Naive B cell (primary cell): Measurements from ENCODE around the gene XRN2. TPM values are rescaled to one million over a fixed set of nuclear protein-coding genes. Genes with fewer than 3 reads are reported as not detected.

ENCODE experiments used
- ATAC-seq, 2 donors: fragments of 150-1000 bp; cut with Tn5 transposase; 2 replicates each; pipeline ENCODE4 v1.10.0; 2021; ENCODE audit warnings: low read depth in 2 of 2, mild to moderate bottlenecking in 2 of 2, moderate library complexity in 2 of 2
- DNase-seq: peaks from one replicate; pipeline ENCODE4 v3.0.0; 2022
- H3K27ac Mint-ChIP-seq, 6 donors: one replicate each; pipeline ENCODE4 v1.8.0; 2020 to 2022; ENCODE audit warnings: mild to moderate bottlenecking in 6 of 6, mixed read lengths in 6 of 6, moderate library complexity in 5 of 6, inconsistent platforms in 2 of 6
- H3K27me3 Mint-ChIP-seq, 3 donors: one replicate each; pipeline ENCODE4 v1.8.0; 2021 to 2022; ENCODE audit warnings: mixed read lengths in 3 of 3, mild to moderate bottlenecking in 1 of 3
- H3K36me3 Mint-ChIP-seq, 2 donors: one replicate each; pipeline ENCODE4 v1.8.0; 2020 to 2022; ENCODE audit warnings: mixed read lengths in 2 of 2, inconsistent platforms in 1 of 2, mild to moderate bottlenecking in 1 of 2
- H3K4me1 Mint-ChIP-seq, 3 donors: one replicate each; pipeline ENCODE4 v1.8.0; 2020 to 2022; ENCODE audit warnings: mixed read lengths in 3 of 3, inconsistent platforms in 1 of 3, mild to moderate bottlenecking in 1 of 3, moderate library complexity in 1 of 3
- H3K4me3 Mint-ChIP-seq, 8 donors: one replicate each; pipeline ENCODE4 v1.8.0; 2020 to 2022; ENCODE audit warnings: mild to moderate bottlenecking in 8 of 8, mixed read lengths in 8 of 8, moderate library complexity in 8 of 8, inconsistent platforms in 2 of 8
- H3K9me3 Mint-ChIP-seq, 7 donors: one replicate each; pipeline ENCODE4 v1.8.0; 2020 to 2022; ENCODE audit warnings: mixed read lengths in 7 of 7, mild to moderate bottlenecking in 5 of 7, inconsistent platforms in 2 of 7, moderate library complexity in 1 of 7
- polyA plus RNA-seq, 6 donors: library from polyadenylated mRNA; unstranded; fragments of 300-500 nt; fragmentation: Illumina TruSeq; gene quantifications; one replicate each; pipeline ENCODE4 v1.2.3, GENCODE V29; 2021; ENCODE audit warnings: low read depth in 6 of 6

XRN2 gene
- polyA plus RNA-seq, 6 donors from 2014 or later = 41.5 to 59.4 (median 55.9) TPM

DNA sequence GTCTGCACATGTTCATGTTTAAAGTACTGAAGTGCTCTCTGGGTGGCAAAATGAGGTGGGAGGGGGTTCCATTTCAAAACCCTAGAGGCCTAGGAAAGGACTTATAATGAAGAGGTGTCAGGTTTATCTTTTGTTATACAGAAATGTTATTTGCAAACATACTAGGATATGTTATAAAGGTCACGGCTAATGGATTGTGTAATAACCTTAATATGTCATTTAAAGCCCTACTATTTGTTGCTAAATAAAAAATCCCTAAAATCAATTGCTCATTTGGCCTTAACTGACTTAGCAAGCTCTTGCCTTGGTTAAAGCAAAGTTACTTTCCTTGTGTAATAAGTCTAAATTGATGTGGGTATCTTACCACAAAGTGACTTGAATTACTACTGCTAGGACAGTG is 85.4 kb downstream of the XRN2 start:
- DNase-seq (no peak), ATAC-seq (no peak)
- Mint-ChIP-seq H3K27ac (no peak overlapping the region), H3K4me3 (no peak overlapping the region), H3K36me3 (peaks cover 8 to 33% of the 10 kb centered on the region in 2 donors), H3K9me3 (peaks cover 0 to 5% (median 0%) of the 10 kb centered on the region in 7 donors), H3K27me3 (peaks cover 20 to 28% (median 26%) of the 10 kb centered on the region in 3 donors), H3K4me1 (peaks cover 9 to 17% (median 11%) of the 10 kb centered on the region in 3 donors)

DNA sequence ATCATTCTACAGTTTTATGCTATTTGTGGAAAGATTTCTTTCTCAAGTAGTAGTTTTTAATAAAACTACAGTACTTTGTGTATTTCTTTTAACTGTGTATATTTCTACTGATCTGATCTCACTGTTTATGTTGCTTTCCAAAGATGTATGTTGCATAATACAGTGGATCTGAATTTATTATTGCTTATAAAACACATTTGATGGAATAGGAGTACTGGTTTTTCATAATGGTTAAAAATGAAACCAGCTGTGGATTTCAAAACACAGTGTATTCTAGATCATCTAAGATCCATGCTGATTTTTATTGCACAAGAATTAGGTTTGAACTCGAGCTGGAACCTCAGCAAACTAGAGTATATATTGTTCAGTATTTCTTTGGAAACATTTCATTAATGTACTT is 86.2 kb downstream of the XRN2 start:
- Mint-ChIP-seq H3K27ac (no peak overlapping the region), H3K27me3 (peaks cover 21 to 29% (median 27%) of the 10 kb centered on the region in 3 donors), H3K9me3 (peaks cover 0 to 6% (median 3%) of the 10 kb centered on the region in 7 donors), H3K36me3 (peaks cover 8 to 28% of the 10 kb centered on the region in 2 donors), H3K4me3 (no peak overlapping the region), H3K4me1 (peaks cover 9 to 17% (median 11%) of the 10 kb centered on the region in 3 donors)
- ATAC-seq (no peak), DNase-seq (no peak)

DNA sequence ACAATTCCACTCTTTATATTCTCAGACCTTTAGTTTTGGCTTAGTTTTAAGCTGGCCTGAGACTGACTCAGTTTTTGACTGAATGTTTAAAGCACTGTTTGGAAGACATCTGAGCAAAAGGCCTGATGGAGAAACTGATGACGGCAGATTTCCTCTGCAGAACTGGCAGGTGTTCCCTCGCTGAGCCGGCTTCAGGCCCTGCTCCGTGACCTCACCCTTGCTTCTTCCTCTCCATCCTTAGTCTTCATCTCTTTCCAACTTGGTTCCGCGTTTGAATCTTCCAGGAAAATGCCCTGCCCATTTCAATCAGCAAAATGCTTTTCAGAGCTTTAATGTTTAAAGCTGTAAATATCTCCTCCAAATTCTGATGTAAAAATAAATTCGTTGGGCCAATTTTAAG is 87.6 kb downstream of the XRN2 start:
- peaks cover 30 to 37% (median 34%) of the 10 kb centered on the region in 3 donors for H3K27me3 Mint-ChIP-seq
- H3K4me3 Mint-ChIP-seq = no peak overlapping the region
- H3K27ac Mint-ChIP-seq = no peak overlapping the region
- H3K36me3 Mint-ChIP-seq = peaks cover 8 to 28% of the 10 kb centered on the region in 2 donors
- peaks cover 0 to 13% (median 3%) of the 10 kb centered on the region in 7 donors for H3K9me3 Mint-ChIP-seq
- DNase-seq = no peak
- peaks cover 9 to 22% (median 11%) of the 10 kb centered on the region in 3 donors for H3K4me1 Mint-ChIP-seq
- ATAC-seq = no peak

DNA sequence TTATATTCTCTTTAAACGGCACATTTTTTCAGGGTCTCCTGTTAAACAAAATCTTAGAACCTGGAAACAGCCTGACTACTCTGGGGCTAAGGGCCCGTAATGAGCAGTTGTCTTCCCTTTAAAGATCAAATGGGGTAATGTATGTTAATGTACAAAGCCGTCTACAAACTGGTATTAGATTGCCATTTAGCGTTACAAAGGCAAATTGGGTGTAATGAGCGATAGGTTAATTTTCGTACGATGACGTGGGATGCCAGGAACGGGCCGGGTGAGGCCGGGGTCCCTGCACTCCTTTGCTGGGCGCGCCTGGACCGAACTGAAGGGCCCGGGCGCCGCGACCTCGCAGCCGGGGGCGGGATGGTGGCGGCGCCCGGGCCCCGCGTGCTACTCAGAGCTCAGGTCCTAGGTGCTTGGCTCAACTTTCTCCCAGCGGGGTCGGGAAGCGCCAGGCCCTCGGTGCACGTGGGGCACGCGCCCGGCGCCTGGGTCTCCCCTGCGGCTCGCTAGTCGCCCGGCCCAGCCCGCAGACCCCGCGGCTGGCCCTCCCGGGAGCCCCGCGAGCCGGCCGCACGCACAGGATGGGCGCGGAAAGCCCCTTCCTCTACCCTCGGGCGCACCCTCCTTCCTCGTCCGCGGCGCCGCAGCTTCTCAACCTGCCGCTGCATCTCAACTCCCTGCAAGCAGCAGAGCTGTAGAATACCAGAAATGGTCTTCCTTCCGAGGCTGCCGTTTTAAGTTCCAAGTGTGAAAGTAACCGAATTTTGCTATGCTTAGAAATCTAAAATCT is 88.2 kb downstream of the XRN2 start:
- DNase-seq (no peak), ATAC-seq (peak; percentile 37 to 47)
- Mint-ChIP-seq H3K27ac (peak overlapping the region in 3 of 6 donors; percentile 34 to 59 (median 58)), H3K27me3 (peaks cover 30 to 37% (median 34%) of the 10 kb centered on the region in 3 donors), H3K9me3 (peaks cover 0 to 13% (median 3%) of the 10 kb centered on the region in 7 donors), H3K4me3 (peak overlapping the region in 4 of 8 donors; percentile 18 to 45 (median 34)), H3K36me3 (peaks cover 8 to 27% of the 10 kb centered on the region in 2 donors), H3K4me1 (peaks cover 9 to 22% (median 11%) of the 10 kb centered on the region in 3 donors)

DNA sequence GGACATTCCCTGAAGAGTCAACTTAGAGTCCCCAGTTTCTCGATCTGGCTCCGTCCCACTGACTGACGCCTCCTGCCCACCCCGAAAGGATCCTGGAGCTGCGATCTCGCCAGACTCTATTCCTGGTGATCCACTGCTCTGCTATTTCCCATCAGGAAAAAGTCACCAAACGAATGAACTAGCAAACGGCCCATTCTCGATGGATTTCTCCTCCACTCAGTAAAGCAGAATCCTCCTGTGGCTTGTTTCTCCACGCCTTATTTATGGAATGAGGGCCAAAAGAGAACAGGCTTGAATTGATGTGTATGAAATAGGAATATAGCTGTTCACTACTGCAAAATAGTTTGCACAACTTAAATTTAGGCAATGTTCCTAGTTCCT is 88.8 kb downstream of the XRN2 start:
- no peak for ATAC-seq
- Mint-ChIP-seq H3K36me3 (peaks cover 8 to 21% of the 10 kb centered on the region in 2 donors), H3K27me3 (peaks cover 30 to 37% (median 34%) of the 10 kb centered on the region in 3 donors), H3K4me1 (peaks cover 9 to 22% (median 11%) of the 10 kb centered on the region in 3 donors), H3K4me3 (peak overlapping the region in 5 of 8 donors; percentile 13 to 42 (median 32)), H3K9me3 (peaks cover 0 to 13% (median 3%) of the 10 kb centered on the region in 7 donors), H3K27ac (peak overlapping the region in 3 of 6 donors; percentile 29 to 58 (median 34))
- DNase-seq = no peak

DNA sequence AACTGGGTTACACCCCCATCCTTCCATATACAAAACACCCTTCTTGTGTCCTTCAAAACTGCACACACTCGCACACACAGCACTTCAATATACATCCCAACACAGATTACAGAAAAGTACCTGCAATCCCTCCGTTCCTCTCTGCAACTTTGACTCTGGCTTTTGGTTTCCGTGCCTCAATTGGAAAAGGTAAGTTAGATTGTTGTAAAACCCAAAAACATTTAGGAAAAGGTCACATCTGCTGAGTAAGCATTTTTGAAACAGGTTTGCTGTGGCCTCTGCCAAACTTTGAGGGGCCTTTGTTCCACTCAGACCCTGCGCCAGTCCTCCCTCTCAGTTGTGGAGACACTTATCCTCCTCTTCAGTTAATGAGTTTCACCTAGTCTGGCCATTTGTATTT is 90.0 kb downstream of the XRN2 start:
- H3K27me3 Mint-ChIP-seq = peaks cover 34 to 44% (median 43%) of the 10 kb centered on the region in 3 donors
- H3K27ac Mint-ChIP-seq = no peak overlapping the region
- peak overlapping the region in 1 of 8 donors; percentile 8 for H3K4me3 Mint-ChIP-seq
- no peak for DNase-seq
- ATAC-seq = no peak
- peaks cover 9 to 24% (median 15%) of the 10 kb centered on the region in 3 donors for H3K4me1 Mint-ChIP-seq
- peaks cover 0 to 13% (median 3%) of the 10 kb centered on the region in 7 donors for H3K9me3 Mint-ChIP-seq
- peaks cover 8 to 12% of the 10 kb centered on the region in 2 donors for H3K36me3 Mint-ChIP-seq

DNA sequence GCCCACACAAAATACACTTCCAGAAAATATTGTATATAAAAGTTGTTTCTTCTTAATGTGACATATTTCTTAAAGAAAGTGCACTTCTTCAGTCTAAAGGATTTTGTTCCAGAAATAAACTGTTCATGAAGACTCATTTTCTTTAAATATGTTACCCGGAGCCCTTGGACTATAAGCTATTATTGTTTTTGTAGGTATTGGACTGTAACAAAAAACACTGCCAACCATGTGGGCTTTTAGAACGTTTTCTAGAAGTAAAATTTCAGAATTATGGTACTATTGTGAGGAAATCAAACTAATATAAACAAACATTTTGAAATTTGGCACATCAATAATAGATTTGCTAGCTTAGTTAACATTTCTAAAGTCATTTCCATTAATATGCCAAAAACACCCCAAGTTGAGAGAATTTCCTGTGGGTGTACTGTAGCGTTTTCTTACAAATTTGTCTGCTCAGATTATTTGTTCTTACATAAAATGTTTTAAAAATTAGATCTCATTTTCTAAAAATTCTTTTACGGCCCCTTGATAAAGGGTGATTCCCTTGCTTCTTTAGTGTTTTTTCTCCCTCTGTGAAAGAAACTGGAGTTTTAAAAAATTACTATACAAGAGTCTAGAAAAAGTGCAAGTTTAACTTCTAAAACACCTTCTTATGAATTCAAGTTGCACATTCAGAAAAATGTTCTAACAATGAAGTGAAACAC is 90.8 kb downstream of the XRN2 start:
- H3K36me3 Mint-ChIP-seq = peaks cover 8 to 12% of the 10 kb centered on the region in 2 donors
- peaks cover 0 to 13% (median 6%) of the 10 kb centered on the region in 7 donors for H3K9me3 Mint-ChIP-seq
- no peak for DNase-seq
- no peak overlapping the region for H3K27ac Mint-ChIP-seq
- peaks cover 9 to 24% (median 15%) of the 10 kb centered on the region in 3 donors for H3K4me1 Mint-ChIP-seq
- no peak for ATAC-seq
- H3K4me3 Mint-ChIP-seq = no peak overlapping the region
- H3K27me3 Mint-ChIP-seq = peaks cover 42 to 52% (median 51%) of the 10 kb centered on the region in 3 donors

DNA sequence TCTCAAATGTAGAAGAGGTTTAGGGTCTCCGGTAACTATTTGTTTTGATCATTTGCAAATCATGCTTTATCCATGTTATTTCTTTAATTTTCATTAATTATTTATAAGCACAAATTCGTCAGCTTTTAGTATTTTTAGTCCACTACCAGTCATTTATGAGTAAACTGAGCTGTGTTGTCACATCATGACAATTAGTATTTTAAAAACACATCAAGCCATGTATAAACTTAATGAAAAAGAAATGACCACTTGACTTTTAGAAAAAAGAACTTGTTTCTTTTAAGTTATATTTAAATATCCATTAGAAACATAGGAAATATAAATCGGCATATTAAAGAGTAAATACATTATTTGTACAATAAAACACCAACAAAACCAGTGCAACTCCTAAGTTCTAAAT is 91.4 kb downstream of the XRN2 start:
- peaks cover 9 to 24% (median 15%) of the 10 kb centered on the region in 3 donors for H3K4me1 Mint-ChIP-seq
- peaks cover 0 to 13% (median 6%) of the 10 kb centered on the region in 7 donors for H3K9me3 Mint-ChIP-seq
- DNase-seq = no peak
- peaks cover 8 to 12% of the 10 kb centered on the region in 2 donors for H3K36me3 Mint-ChIP-seq
- peaks cover 48 to 52% (median 52%) of the 10 kb centered on the region in 3 donors for H3K27me3 Mint-ChIP-seq
- ATAC-seq = no peak
- H3K27ac Mint-ChIP-seq = no peak overlapping the region
- H3K4me3 Mint-ChIP-seq = peak overlapping the region in 1 of 8 donors; percentile 46

DNA sequence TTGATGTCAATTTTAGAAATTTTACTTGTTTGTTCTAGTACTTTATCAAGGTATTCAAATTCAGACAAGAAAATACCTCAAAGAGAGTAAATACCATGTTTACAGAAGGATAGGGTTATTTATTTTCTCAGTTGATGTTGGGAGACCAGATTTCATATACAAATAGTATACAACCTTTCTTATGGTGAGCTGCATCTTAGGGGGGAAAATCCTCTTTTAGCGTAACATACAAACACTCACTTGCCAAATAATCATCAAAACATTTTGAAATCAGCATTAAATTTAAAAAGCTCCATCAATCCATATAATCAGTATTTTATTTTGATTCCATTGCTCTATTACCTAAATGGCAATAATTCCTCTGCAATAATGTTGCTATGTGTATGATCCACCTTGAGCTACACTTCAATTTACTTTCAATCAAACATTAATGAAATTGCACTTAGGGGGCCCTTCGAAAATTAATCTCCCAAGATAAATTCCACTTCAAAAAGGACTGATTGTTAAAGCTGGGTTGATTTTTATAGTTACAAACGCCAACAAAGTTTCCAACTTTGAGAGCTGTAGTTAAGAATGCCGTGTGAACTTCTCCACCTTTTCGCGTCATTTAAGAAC is 92.0 kb downstream of the XRN2 start:
- peaks cover 9 to 24% (median 15%) of the 10 kb centered on the region in 3 donors for H3K4me1 Mint-ChIP-seq
- peak overlapping the region in 7 of 8 donors; percentile 43 to 80 (median 77) for H3K4me3 Mint-ChIP-seq
- H3K9me3 Mint-ChIP-seq = peaks cover 0 to 13% (median 6%) of the 10 kb centered on the region in 7 donors
- H3K27ac Mint-ChIP-seq = peak overlapping the region in 2 of 6 donors; percentile 52 to 85
- peaks cover 52 to 53% (median 52%) of the 10 kb centered on the region in 3 donors for H3K27me3 Mint-ChIP-seq
- no peak for ATAC-seq
- H3K36me3 Mint-ChIP-seq = peaks cover 8 to 10% of the 10 kb centered on the region in 2 donors
- no peak for DNase-seq

DNA sequence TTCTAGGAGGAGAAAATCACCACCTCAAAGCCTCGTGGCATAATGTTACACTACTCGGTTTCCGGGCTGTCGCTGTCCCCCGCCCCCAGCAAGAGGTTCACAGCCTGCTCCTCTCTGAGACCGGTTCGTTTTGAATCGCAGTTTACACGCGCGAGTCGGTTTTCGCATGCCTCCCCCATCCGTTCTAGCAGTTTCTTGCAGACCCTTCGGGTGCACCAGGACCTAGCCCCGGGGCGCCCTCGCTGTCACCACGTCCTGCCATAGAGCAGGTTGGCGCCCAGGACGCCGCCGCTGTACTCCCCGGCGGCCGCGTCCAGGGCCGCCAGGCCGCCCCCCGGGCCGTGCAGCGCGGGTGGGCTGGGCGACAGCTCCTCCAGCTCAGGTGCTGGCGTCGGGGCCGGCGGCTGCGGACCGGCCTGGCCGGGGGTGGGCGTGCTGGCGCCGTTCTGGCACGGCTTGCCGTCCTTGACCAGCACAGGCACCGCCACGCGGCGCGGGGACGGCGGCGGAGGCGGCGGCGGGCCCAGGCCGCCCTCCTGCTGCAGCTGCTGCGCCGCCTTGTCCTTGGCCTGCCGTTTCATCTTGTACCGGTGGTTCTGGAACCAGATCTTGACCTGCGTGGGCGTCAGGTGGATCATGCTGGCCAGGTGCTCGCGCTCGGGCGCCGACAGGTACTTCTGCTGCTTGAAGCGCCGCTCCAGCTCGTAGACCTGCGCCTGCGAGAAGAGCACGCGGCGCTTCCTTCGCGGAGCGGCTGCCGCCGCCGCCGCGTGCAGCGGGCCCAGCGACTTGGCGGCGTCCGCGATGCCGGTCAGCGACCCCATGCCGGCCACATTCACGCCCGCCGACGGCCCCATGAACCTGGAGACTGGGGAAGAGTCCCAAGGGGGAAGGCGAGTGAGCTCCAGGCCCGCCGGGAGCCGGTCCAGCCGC is 92.8 kb downstream of the XRN2 start:
- ATAC-seq (peak; percentile 28 to 46), DNase-seq (peak; percentile 11)
- peaks cover 55 to 61% (median 56%) of the 10 kb centered on the region in 3 donors for H3K27me3 Mint-ChIP-seq
- H3K27ac Mint-ChIP-seq = peak overlapping the region in 2 of 6 donors; percentile 52 to 85
- peaks cover 9 to 20% (median 15%) of the 10 kb centered on the region in 3 donors for H3K4me1 Mint-ChIP-seq
- peaks cover 3 to 8% of the 10 kb centered on the region in 2 donors for H3K36me3 Mint-ChIP-seq
- H3K9me3 Mint-ChIP-seq = peaks cover 0 to 13% (median 6%) of the 10 kb centered on the region in 7 donors
- peak overlapping the region; percentile 46 to 80 (median 77) for H3K4me3 Mint-ChIP-seq

DNA sequence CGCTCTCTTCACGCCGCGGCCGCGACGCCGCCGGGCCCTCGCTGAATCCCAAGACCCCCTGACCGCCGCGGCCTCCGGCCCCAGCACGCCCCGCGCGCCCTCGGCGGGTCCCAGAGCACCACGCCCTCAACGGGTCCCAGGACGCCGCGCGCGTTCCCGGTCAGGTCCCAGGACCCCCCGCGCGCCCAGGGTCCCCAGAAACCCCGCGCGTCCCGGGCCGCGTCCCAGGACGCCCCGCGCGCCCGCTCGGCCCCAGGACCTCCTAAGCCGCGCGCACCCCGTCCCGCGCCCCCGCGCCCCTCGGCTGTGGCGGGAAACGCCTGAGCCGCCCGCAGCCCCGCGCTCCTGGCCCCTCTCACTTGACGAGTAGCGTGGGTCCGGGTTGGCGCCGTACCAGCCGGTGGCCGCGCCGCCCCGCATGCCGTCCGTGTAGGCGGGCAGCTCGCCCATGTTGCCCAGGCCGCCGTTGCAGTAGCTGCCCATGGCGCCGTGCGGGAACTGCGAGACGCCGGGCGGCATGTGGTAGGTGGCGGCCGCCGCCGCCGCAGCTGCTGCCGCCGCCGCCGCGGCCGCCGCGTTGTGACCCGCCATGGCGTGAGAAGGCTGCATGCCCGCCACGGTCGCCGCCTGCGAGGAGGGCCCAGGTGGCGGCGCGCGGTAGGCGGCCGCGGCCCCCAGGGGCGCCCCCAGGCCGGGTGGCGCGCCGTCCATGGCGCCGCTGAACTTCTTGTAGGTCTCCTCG is 93.6 kb downstream of the XRN2 start:
- peak; percentile 18 to 37 for ATAC-seq
- peak overlapping the region in 2 of 8 donors; percentile 45 to 74 for H3K4me3 Mint-ChIP-seq
- H3K27me3 Mint-ChIP-seq = peaks cover 55 to 65% (median 56%) of the 10 kb centered on the region in 3 donors
- H3K27ac Mint-ChIP-seq = no peak overlapping the region
- peaks cover 0 to 3% of the 10 kb centered on the region in 2 donors for H3K36me3 Mint-ChIP-seq
- peak; percentile 11 for DNase-seq
- H3K9me3 Mint-ChIP-seq = peaks cover 0 to 13% (median 6%) of the 10 kb centered on the region in 7 donors
- H3K4me1 Mint-ChIP-seq = peaks cover 6 to 18% (median 12%) of the 10 kb centered on the region in 3 donors
